GM21825 (cell line): ENCODE data around the gene RGS3.

Experiments used
- ATAC-seq: cut with Tn5 transposase; IDR thresholded peaks from one replicate; pipeline ENCODE4 v1.9.1; 2021; ENCODE audit warnings: mild to moderate bottlenecking, moderate library complexity; ENCODE audit not compliant: unreplicated experiment

Gene RGS3

DNA sequence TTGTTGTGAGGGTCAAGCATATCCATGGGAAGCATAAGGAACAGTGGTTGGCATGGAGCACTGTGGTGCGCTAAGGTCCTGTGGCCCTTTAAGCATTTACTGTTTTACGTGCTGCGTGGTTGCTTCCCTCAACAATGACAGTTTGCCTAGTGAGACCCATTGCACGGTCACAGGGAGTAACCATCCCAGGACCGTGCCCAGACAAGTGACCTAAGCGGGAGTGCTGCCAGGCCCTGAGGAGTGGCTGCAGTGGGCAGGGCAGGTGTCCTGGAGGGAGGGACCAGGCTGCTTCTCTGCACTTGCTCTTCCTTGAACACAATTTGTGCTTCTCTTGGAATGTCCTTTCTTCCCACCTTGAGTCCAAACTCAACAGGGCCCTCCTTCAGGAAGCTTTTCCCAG is 64.6 kb downstream of the RGS3 start:
- no peak for ATAC-seq

DNA sequence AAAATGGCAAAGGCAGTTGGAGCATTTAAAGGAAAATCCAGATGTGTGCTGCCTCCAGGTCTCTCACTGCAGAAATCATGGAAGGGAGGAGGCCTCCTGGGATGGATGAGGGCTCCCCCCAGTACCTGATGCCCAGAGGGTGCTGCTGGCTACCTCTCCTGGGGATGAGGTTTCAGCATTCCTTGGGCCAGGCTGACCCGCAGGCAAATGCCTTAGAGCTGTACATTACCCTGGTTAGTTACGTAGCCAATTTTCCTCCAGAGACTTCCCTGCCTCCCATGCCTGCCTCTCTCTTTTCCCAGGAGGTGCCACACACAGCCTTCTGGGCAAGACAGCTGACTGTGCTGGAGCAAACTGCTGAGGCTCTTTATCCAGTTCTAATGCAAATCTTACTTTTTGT is 65.3 kb downstream of the RGS3 start:
- no peak for ATAC-seq

DNA sequence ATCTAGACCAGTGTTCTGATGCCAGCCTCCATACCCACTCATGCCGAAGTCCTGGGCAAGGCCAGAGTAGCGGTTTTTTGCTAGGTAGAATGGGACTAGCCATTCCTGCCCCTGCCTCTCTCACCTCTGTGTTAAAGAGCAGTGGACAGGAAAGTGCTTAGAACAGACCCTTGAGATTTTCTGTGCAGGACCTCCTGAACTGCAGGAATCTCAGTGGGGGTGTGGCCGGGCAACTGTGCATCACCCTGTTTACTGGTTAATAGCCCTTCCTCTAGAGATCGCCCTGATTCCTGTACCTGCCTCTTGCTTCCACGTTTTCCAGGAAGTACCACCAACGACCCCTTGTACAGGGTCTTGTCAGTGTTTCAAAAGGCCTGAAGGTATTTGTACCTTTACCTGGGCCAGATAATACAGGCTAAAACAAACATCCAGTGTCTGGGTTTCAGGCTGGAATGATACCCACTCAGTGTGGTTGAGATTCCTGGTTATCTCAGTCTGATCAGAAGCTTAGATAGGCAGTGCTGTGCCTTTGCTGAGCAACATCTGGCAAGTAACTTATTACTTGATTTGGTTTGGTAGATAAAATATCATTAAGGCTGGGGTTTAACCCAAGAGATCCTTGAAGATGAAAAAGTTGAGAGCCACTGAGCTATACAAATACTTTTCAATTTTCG is 65.9 kb downstream of the RGS3 start:
- ATAC-seq = no peak

DNA sequence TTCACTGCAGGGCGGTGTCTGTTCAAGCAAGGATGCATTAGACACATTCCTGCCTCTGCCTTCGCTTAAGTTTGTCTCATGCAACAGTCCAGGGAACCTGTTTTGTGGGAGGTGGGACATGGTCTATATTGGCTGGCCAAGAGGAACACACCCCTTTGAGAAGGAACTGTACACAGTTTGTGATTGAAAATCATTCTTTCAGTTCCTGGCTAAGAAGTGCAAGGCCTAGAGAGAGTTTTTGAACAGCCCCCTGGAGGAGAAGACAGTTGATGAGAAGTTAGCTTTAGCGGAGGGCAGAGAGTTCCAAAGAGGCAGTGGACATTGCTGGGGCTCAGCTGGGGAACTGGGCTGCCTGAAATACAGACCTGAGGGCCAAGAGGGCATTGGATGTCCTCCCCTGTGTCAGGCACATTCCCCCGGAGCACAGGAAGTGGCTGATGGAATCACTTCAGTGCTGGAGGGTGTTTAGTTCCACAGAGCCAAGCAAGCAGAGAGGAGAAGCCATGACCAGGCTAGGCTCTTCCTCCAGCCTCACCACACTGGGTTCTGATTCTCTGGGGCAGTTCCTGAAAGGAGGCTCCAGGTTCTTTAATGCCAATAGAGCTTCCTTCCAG is 66.6 kb downstream of the RGS3 start:
- ATAC-seq = no peak

DNA sequence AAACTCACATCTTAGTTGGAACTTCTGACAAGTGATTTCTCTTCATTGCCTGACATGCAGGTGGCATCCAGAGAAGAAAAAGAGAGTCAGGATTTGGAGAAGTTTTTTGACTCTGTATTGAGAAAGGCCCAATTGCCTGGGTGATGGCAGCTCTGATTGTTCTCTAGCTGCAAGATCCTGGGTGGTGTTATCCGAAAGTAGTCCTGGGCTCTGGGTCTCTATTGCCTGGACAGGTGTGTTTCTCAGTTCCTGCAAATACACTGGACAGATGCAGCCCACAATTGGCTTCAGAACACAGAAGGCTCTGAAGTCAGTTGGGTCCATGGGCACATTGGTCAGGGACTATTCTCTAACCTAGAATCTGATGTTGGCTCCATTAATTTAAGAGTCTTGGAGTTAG is 67.4 kb downstream of the RGS3 start:
- no peak for ATAC-seq

DNA sequence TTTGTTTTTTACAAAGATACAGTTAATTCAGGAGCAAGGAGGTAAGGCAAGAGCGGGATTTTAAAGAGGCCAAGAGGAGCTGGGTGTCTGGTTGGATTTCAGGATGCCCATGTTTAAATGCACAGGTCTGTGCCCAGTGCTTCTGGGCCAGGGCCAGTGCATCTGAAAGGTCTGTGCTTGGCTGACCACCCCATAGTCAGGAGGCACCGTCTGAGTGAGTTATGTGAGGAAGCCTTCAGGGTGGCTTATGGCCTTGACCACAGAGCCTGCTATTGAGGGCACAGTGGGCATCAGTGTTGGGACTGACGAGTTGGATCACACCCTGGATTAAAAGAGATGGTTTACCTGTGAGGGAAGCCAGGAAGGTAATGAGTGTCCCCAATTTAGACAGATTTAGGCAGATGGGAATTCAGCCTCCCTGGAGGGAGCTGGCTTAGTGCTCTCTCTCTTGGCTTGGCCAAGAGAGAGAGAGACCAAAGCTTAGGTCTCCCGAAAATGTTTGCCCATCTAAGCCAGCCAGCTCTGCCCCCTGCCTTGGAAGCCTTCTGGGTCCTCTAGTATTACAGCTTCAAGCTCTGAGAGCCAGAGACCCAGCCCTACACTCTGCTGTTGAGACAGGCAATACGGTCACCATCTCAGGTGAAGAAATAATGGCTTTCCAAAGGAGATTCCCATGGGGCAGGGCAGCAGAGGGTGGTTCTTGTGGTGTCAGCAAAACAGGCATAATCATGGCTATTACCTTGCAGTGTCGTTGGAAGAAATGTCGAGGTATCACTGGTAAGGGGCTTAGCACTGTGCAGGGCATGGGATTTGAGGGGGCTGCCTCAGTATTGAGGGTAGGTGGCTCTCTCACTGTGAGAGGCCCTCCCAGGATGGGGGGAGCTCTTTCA is 68.6 kb downstream of the RGS3 start:
- no peak for ATAC-seq

DNA sequence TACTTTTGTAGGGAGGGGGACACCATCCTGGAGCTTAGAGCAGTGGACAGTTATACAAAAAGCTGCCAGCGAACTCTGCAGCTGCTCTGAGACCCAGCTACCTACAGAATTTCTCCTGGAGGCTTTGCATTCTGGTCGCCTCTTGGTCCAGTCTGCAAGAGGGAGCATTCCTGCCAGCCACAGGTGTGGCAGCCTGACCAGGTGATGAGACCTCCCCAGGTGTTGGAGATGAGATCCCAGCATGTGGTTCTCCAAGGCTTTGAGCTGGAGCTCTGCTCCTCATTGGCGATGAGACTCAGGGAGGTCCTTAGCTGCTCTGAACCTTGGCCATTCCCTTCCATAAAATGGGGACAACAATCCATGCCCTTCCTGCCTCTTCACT is 69.3 kb downstream of the RGS3 start:
- no peak for ATAC-seq

DNA sequence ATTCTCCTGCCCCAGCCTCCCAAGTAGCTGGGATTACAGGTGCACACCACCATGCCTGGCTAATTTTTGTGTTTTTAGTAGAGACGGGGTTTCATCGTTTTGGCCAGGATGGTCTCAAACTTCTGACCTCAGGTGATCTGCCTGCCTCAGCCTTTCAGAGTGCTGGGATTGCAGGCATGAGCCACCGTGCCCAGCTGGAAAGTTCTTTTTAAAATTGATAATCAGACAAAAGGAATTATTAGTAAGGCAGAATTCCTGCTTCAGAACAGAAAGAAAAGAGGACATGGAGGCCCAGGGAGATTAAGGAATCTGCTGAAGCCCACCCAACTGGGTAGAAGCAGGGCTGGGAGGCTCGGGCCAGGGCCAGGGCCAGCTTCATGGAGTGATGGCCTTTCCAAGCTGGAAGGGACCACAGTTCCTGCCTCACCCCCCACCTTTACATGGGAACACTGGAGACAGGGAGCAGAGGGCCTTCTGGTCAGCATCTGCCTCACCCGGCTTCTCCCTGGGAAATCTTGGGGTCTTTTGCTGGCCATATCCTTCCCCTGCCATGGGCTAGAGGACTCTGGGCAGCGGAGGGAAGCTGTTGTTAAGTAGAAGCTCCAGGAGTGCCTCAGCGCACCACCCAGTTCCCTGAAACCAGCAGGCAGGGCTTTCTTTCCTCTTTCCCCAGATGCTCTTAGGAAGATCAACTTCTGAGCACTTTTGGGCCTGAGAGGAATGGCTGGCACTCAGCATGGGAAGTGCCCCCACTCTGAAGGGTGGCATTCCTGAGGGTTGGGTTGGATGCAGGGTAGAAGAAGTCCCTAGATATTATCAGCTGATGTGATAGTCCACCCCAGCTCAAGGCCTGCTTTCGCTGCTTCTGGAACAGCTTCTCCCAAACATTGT is 70.1 kb downstream of the RGS3 start:
- ATAC-seq = no peak

DNA sequence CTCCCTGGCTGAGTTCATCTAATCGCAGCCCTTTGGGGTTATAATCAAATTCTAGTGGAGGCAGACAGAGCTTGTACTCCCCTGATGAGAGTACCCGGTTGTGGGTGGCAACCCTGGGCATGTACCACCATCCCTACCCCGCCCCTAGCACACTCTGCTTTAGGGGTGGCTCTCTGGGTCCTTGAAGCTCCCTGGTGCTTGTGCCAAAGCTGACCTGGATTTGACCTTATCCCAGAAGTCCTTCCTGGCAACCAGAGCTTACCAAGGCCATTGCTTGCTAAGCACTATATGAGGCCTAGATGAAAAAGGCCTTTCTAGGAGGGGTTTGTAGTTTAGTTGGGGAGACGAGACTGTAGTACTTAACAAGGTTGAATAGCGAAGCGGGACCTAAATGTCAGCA is 72.2 kb downstream of the RGS3 start:
- ATAC-seq = no peak

DNA sequence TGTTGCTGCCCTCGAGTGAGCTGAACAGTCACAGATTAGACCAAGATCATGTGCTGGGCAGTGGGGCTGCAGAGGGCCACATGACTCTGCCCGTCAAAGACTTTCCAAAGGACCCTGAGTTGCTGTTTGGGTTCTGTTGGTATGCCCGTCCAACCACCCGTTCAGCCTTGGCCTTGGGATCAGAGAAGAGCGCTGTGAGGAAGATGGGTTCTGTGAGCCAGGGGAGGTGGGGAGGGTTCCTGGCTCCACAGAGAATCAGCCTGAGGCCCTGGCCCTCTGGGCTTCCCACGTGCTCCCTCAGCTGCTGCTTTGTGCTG is 72.6 kb downstream of the RGS3 start:
- no peak for ATAC-seq

DNA sequence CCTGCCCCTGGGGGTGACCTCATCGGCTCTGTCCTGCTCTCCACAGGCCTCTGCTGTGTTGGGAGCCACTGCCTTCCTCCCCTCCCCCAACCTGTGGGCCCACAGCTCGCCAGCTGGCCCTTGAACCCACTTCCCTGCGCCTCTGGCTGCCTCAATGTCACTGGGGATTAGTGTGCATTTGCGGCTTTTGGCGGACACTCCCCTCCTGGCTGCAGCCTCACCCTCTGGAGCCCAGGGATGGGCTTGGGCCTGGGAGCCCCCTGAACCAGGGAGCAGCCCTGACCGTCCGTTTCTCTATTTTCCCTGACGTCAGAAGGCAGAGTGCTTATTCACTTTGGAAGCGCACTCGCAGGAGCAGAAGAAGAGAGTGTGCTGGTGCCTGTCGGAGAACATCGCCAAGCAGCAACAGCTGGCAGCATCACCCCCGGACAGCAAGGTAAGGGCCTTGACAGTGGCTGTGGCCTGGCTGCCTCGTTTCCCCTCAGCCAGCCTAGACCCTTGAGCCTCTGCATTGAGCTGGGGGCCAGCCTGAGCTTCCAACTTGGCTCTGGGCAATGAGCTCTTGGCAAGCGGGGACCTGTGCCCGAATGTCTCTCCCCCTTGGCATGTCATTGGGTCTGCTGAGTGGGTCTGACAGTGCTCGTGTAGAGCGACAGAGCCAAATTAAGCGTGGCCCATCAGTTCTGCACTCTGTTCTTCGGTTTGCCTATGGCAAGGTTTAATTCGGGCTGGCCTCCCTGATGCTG is 73.1 kb downstream of the RGS3 start:
- no peak for ATAC-seq

DNA sequence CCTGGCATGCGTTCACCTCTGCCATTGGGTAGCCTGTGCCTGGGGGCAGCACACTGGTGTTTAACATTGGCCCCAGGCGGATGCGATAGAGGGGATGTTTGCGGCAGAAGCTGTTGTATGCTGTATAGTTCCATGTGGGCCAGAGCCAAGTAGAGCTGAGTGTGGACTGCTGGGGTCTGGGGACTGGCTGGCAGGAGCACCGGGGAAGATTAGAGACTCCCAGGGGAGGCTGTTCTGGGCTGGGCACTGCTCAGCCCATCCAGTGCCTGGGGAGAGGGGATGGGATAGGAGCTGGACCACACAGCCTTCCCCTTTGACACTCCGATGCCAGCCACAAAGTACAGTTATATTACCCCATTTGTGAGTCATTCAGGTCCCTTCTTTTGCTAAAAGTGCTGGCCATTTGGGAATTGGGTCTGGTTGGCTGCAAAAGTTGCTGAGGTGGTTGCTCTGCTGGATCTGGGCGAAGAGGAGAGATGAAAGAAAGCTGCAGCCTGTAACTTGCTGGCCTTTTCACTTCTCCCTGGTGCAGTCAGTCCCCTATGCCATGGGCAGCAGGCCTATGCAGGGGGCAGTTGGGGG is 73.8 kb downstream of the RGS3 start:
- ATAC-seq = no peak

DNA sequence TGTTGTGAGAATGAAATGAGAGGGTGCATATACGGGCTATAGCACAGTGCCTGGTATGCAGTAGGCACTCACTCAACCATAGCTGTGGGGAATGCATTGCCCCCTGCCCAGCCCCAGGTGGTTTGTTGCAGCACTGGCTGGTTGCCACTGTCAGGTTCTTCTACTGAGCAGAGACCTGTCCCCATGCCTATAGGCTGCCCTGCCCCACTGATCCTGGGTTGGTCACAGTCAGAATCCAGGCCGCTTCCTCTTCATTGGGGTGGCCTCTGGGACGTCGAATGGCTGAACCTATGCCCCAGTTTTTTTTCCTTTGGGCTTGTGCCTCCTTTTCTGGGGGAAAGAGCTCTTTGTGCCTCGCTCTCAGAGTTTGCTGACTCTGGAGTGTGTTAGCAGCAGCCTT is 74.6 kb downstream of the RGS3 start:
- no peak for ATAC-seq

DNA sequence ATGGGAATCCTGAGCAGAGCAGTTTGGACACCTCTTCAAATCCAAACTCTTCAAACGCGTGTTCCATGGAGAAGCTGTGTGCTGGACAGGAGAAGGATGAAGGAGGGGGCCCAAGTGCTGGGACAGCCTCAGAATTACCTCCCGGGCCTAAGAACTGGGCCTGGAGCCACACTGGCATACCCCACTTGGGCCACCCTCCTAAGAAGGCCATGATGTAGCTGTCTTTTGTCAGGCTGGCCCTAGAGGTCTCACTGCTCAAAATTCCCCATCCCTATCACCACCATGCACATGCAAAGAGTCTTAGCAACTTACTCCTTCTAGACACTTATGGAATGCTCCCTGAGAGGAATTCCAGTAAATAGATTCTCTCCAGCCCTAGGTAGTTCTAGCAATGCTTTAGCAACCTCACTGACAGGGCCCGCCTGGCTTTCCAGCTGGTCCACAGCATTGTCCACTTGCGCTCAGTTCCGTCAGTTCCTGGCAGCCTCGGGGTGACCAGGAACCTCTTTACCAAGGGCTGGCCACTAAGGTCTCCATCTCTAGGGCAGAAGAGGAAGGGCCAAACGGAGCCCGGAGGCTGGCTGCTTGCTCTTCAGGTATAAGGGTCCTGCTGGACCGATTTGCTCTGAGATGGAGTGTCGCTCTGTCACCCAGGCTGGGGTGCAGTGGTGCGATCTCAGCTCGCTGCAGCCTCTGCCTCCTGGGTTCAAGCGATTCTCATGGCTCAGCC is 75.3 kb downstream of the RGS3 start:
- no peak for ATAC-seq

DNA sequence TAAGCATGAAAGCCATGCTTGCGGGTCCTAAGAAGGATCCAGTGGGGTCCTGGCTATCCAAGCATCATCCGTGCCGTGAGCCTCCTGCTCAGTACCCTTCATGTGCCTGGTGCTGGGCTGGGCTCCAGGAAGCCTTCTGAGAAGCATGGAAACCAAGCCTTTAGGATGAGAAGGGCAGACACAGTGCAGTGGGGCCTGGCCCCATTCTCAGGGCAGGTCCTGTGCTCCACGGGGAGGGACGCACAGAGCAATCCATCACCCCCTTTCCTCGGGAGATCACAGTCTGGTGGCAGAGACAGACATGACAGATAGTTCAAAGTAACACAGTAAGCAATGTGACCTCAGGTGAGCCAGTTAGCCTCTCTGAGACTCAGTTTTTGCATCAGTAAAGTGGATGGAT is 76.9 kb downstream of the RGS3 start:
- ATAC-seq = no peak

DNA sequence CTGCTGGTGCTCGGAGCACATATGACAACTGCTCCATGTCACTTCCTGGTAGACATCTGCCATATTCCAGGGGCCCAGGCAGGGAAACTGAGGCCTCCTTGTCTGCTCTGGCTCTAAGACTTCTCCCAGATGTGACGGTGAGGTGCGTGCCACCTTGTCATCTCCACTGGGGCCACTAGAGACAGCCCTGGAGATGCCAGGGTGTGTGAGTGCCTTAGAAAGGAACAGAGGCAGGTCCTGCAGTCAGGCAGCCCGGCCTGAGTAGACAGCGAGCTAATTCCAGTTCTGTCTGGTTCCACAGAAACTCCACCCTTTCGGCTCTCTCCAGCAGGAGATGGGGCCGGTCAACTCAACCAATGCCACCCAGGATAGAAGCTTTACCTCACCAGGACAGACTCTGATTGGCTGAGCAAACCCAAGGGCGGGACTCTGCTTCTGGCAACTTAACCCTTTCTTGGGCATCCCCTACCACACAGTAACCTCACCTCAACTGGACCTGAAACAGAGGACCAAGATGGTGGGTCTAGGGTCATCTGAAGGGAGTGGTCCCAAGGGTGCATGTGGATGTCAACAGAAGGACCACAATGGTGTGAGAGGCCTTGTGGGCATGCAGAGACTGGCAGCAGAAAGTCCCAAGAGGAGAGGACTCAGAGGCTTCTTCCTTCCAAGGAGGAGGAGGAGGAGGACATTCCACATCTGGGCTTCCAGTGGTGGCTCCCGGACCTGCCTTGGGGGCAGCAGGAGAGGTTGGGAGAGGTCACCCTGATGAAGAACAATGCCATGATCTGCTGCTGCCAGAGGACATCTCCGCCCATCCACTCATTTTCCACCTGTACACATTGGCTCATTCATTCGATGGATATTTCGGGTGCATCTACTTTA is 77.7 kb downstream of the RGS3 start:
- ATAC-seq = no peak

DNA sequence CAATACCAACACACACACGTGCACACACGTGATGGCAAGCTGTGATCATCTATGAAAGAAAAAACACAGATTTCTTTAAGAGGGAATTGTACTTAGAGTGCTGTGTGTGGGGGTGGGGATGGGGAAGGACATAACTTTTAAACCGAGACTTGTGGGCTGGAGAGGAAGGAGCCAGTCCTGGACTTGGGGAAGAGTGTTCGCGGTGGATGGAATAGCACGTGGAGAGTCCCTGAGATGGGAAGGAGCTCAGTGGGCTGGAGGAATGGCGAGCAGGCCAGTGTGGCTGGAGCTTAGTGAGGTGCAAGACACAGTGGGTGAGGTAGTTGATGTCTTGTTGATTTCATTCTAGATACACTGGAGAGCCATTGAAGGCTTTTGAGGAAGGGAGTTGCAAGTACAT is 78.5 kb downstream of the RGS3 start:
- ATAC-seq = no peak

DNA sequence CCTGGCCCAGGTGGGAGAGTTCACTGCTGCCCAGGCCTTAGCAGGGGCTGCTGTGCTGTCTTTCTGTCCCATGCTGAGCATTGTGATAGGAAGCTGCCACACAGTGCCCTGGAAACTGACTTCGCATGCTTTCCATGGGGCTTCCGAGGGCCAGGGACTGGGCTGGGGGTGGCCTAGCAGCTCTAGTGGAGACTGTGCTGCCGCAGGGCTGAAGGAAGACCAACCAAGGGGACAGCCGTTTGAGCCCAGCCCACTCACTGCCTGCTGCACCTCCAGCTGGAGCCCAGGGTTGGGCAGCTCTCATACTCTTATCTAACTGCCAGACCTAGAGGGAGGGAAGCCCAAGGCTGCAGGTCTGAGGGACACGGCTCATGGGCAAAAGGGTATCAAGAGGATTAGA is 79.2 kb downstream of the RGS3 start:
- ATAC-seq = no peak
